Measurements from ENCODE around the gene ITGB8.

The ITGB8 gene

DNA sequence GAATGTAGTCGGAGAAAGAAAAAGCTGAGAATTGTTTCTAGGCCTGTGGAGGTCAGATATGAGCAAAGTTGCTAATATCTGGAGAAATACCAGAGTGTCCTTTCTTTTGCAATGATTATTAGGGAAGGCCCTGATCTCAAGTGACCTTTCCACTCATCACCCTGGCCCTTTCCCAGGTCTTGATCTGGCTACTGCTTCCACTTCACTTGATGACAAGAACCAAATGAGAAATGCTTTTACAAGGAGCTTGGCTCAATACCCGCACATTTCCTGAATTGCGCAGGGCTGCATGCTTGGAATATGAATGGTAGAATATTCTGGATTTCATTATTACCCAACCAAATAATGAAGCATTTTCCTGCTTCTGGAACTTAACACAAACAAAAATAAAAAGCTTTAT is 104.6 kb downstream of the ITGB8 start:
- no peak for DNase-seq

DNA sequence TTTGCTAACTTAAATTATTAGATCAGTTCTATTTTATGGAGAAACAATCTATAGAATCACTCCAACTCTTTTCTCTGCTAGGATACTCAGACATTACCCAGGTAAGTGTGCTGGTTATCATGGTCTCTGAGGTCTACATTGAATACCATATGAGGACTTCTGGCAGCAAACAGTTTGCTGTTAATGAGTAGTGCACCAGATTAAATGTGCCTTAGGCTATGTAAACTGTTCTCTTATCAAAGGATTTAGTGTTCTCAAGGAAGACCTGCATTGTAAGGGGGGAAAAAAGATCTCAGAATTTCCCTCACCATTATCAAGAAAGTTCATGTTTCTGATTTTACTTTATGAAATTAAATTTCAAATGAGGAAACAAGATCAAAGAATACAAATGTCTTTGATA is 107.5 kb downstream of the ITGB8 start:
- no peak for DNase-seq

GRCh38 chr7:20438694-20439376 is 108.1 kb downstream of the ITGB8 start:
- DNase-seq = no peak

DNA sequence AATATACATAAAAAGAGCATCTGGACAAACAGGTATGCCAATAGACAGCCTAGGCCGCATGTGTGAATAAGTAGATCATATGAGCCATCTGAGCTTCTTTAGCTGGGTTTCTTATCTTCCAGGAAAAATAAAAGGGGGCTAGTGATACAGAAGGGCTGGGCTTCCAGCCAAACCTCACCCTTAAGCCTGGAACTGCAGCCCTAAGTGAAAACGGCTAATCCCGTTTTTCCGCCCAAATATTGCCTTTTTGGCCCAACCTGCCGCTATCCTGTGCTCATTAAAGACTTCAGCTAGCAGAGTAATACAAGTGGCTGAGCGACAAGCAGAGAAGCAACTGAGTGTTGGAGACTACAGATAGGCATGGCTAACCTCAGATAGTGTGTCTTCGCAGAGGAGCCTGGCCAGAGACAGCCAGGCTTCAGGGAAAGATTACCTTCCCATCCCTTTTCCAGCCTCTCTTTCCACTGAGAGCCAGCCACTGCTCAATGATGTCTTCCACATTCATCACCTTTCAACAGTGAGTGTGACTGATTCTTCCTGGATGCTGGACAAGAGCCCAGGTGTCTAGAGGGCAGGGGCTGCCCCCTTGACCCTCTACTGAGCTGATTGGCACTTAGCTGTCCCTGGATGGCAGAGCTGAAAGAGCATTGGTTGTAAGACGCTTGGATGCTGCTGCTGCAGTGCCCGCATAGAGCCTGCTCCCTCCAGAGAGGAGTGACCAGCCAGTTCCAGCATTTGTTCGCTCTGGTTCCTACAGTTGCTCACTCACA is 108.9 kb downstream of the ITGB8 start:
- no peak for DNase-seq

GRCh38 chr7:20440472-20441105 is 109.9 kb downstream of the ITGB8 start:
- DNase-seq = no peak

DNA sequence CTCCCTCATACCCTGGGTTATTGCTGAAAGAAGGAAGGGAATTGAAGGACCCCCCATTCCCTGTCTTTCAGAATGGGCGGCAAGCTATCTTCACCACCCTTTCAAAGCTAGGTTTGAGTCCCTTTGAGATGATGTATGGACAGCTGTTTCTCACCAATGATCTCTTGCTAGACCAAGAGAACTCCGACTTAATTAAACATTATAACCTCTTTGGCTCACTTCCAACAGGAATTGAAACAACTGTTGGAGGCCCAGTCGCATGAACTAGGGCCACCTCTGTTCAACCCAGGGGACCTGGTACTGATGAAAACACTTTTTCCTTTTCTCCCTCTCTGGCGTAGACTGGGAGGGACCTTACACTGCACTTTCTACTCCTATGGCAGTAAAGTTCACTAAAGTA is 110.6 kb downstream of the ITGB8 start:
- no peak for DNase-seq

DNA sequence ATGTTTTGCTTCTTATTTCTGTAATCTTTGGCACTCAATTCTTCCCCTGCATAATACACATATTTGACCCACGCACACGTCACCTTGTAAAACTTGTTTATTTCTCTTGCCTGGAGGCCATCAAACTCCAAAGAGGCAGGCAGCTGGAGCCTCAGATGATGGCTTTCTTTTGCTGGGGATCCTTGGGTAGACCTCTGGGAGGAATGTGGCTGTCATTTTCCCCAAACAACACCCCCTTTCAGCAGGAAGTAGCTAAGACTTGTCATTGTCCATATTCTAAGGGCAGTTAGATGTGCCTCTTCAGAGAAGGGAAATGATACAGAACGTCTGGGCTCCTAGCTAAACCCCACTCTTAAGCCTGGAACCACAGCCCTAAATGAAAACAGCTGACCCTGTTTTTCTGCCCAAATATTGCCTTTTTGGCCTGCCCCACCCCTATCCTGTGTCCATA is 111.3 kb downstream of the ITGB8 start:
- no peak for DNase-seq

- DNase-seq = no peak
Measured at GRCh38 chr7:20442951-20443350, 112.3 kb downstream of the ITGB8 start.

- DNase-seq = no peak
Measured at GRCh38 chr7:20444030-20444800, 113.5 kb downstream of the ITGB8 start.

GRCh38 chr7:20447021-20447650 is 116.4 kb downstream of the ITGB8 start:
- DNase-seq = no peak

- no peak for DNase-seq
Measured at GRCh38 chr7:20449176-20449575, 118.5 kb downstream of the ITGB8 start.

DNA sequence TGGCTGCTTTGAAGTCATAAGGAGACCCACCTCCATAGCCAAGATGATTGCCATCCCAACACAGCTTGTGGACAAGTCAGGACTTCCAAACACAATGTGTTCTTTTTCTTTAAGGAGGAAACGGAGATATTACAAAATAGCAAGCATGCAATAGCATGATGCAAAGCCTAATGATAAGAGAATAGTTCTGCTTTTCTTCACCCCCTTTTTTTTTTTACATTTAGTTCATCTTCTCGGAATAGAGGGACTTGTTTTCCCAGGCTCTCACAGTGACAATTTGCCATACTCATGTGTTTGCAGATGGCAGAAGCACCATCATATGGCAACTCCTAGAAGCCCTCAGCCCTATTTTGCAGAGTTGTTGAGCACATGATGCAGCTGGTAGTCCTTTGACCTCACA is 119.8 kb downstream of the ITGB8 start:
- DNase-seq = no peak

DNA sequence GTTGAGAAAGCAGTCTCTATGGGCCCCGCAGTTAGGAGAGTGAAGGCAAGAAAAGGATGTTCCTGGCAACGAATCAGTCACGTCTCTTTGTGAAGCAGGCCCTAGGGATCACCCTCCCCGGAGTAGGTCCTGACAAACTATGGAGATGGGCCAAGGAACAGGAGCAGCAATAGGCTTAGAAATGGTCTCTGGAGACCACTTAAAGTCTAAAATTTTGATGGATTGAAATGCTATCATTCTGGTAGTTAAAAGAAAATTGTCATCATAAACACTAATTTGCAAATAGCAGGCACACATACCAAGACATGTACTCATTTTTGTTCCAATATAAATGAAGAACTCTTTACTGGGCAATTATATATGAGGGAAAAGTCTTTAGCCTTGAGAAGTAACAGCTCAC is 123.5 kb downstream of the ITGB8 start:
- DNase-seq = no peak

GRCh38 chr7:20456701-20457100 is 126.0 kb downstream of the ITGB8 start:
- DNase-seq = no peak

DNA sequence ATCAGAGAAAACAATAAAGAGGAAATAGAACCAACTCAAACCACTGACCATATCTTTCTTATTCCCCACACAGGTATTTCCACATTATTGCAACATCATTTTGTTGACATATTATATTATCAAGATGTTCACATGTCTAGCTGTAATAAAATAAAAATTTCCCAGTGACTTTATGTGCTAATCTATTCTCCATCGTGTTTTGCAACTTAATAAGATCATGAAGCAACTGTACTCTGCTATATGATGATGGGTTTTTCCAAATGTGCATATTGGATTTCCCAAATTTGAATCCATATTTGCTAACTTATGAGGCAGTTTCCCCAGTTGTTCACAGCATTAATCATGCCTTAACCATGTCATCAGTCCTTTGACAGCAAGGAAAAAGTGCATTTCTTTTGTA is 127.8 kb downstream of the ITGB8 start:
- no peak for DNase-seq

GRCh38 chr7:20459419-20459818 is 128.7 kb downstream of the ITGB8 start:
- DNase-seq = no peak

GRCh38 chr7:20464891-20465290 is 134.2 kb downstream of the ITGB8 start:
- no peak for DNase-seq

Measured in activated CD8-positive, alpha-beta memory T cell treated with anti-CD3 and anti-CD28 coated beads for 24 hours (primary cell).